Measurements from ENCODE around the gene TMEM98. TPM values are rescaled to one million over a fixed set of nuclear protein-coding genes. Genes with fewer than 3 reads are reported as not detected.

TMEM98 gene
- total and polyA plus RNA-seq, 2 of the 8 experiments (the other 6 are each of a cell fraction or from before 2014, with no cell fraction given) = 86.1 to 232 TPM

DNA sequence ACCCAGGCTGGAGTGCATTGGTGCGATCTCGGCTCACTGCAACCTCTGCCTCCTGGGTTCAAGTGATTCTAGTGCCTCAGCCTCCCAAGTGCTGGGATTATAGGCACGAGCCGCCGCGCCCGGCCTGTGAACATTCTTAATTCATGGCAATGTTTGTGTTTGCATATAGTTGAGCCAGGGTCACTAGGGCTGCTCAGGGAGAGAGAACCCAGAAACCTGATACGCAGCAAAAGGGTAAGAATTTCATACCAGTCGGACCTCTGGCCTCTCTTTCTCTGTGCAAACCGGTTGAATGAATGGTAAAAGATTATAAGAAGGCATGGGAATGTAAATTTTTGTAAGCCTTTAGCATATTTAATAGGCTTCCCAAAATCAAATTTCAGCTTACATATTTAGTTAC lies 6.9 kb upstream of the TMEM98 start:
- H3K18ac ChIP-seq (ENCODE audit: extremely low read depth, low read length) = no peak overlapping the region
- no peak overlapping the region for H2BK15ac ChIP-seq (ENCODE audit: low read length)
- no peaks in the 10 kb centered on the region for H3K27me3 ChIP-seq (replicated peaks in 1 of 4; ENCODE audit: control insufficient read depth in 3 of 4, extremely low read depth in 1 of 4, insufficient read depth in 3 of 4, low read length in 3 of 4)
- no peak overlapping the region for H2BK20ac ChIP-seq (ENCODE audit: low read length)
- no peak overlapping the region for H3K9ac ChIP-seq (replicated peaks in 1 of 4; ENCODE audit: extremely low read depth in 1 of 4, low read depth in 3 of 4, low read length in 3 of 4)
- no peak overlapping the region for H4K91ac ChIP-seq (replicated peaks; ENCODE audit: insufficient read length, low read length)
- no peaks in the 10 kb centered on the region for H3K79me2 ChIP-seq (ENCODE audit: control insufficient read depth in 1 of 2, insufficient read depth in 2 of 2, low read length in 2 of 2)
- no peak overlapping the region for H2BK120ac ChIP-seq (replicated peaks; ENCODE audit: low read depth, low read length)
- no peaks in the 10 kb centered on the region for H4K20me1 ChIP-seq (replicated peaks in 1 of 2; ENCODE audit: control insufficient read depth in 1 of 2, insufficient read depth in 2 of 2, low read length in 2 of 2)
- DNase-seq (ENCODE audit: low read depth in 1 of 2, low spot score in 2 of 2) = no peak
- WGBS, 2 experiments (ENCODE audit: extremely low coverage in 1 of 2, insufficient coverage in 1 of 2, insufficient read length in 1 of 2, insufficient replicate concordance in 2 of 2, low coverage in 1 of 2, low lambda C conversion rate in 2 of 2, missing lambda C conversion rate in 1 of 2) = 96% methylated on average over 10 of the region's 10 CpGs; no CpG with 5 or more reads in 1 of the 2 experiments
- no peaks in the 10 kb centered on the region for H3K79me1 ChIP-seq (ENCODE audit: low read depth, low read length)
- H3K56ac ChIP-seq (replicated peaks; ENCODE audit: insufficient read length, low read depth, low read length) = no peak overlapping the region
- H3K4ac ChIP-seq (replicated peaks; ENCODE audit: insufficient read length, low read depth, low read length) = no peak overlapping the region
- no peak overlapping the region for H4K5ac ChIP-seq (ENCODE audit: insufficient read length, low read depth, low read length)
- H3K27ac ChIP-seq (ENCODE audit: low read depth, low read length) = no peak overlapping the region
- no peak overlapping the region for H4K8ac ChIP-seq (ENCODE audit: extremely low read depth, insufficient read depth, low read length)
- CTCF ChIA-PET (ENCODE audit: partially characterized antibody) = interaction anchor here (0.8 to 2.2 kb wide), 3 partner anchors 7 to 138 kb away, joined by 3 to 9 read pairs (median 4); no protein-coding TSS in a partner anchor
- no peak for FAIRE-seq
- H2AK5ac ChIP-seq (ENCODE audit: low read depth, low read length) = no peak overlapping the region
- no peak overlapping the region for H3K14ac ChIP-seq (ENCODE audit: insufficient read length)
- no peaks in the 10 kb centered on the region for H3K36me3 ChIP-seq (ENCODE audit: control insufficient read depth in 2 of 4, insufficient read depth in 4 of 4, low read length in 3 of 4)
- H3K23me2 ChIP-seq (ENCODE audit: low read depth, low read length) = no peaks in the 10 kb centered on the region
- POLR2A ChIA-PET (ENCODE audit: partially characterized antibody) = interaction anchor here (0.6 kb wide), 1 partner anchor 118 kb away, joined by 4 read pairs; no protein-coding TSS in a partner anchor
- H3K4me3 ChIP-seq (ENCODE audit: extremely low read depth in 1 of 4, insufficient read depth in 2 of 4, low read depth in 3 of 4, low read length in 4 of 4) = no peak overlapping the region
- no peak overlapping the region for H3K4me2 ChIP-seq (ENCODE audit: insufficient read depth in 1 of 2, low read depth in 2 of 2, low read length in 2 of 2)
- peaks cover 0 to 3% of the 10 kb centered on the region in 2 experiments; a peak in 1 of 4 replicates for H3K9me3 ChIP-seq (ENCODE audit: insufficient read depth in 2 of 2, low read depth in 1 of 2, low read length in 1 of 2)
- no peak overlapping the region for H2BK12ac ChIP-seq (ENCODE audit: low read depth, low read length)
- no peak overlapping the region for H2AFZ ChIP-seq (ENCODE audit: low read length)
- no peak overlapping the region for H3K23ac ChIP-seq (ENCODE audit: insufficient read length)
- peaks cover 0 to 12% (median 3%) of the 10 kb centered on the region in 4 experiments; a peak in 5 of 7 replicates for H3K4me1 ChIP-seq (replicated peaks in 1 of 4; ENCODE audit: control insufficient read depth in 3 of 4, insufficient read depth in 4 of 4, low read length in 3 of 4)
- H2BK5ac ChIP-seq (ENCODE audit: low read depth, low read length) = no peak overlapping the region
- TF ChIP-seq RFX5 (IDR thresholded peaks at IDR 0.05; ENCODE audit: borderline replicate concordance, low read depth, low read length) (no peak), CREB1 (IDR thresholded peaks at IDR 0.05) (no peak), SP1 (IDR thresholded peaks at IDR 0.05; ENCODE audit: low read depth, low read length) (no peak), ATF2 (IDR thresholded peaks at IDR 0.05; ENCODE audit: low read length) (no peak), CHD1 (IDR thresholded peaks at IDR 0.05; ENCODE audit: low read depth, low read length) (no peak), JUND (IDR thresholded peaks at IDR 0.05; ENCODE audit: low read length) (no peak), KDM4A (IDR thresholded peaks at IDR 0.05; ENCODE audit: low read depth, low read length, severe bottlenecking) (no peak), RBBP5 (IDR thresholded peaks at IDR 0.05; ENCODE audit: borderline replicate concordance, low read depth, low read length) (no peak), USF2 (IDR thresholded peaks at IDR 0.05; ENCODE audit: low read length) (no peak)
